ENCODE data around the gene KRT84. TPM values are rescaled to one million over a fixed set of nuclear protein-coding genes. Genes with fewer than 3 reads are reported as not detected.

Gene KRT84
- total RNA-seq, 1 donor from 2014 or later, result not detected

- TF ChIP-seq CTCF (IDR thresholded peaks at IDR 0.05; ENCODE audit: insufficient read depth, low read length, poor library complexity, severe bottlenecking), result no peak
- no peak for DNase-seq (ENCODE audit: low read depth)
- H3K4me3 ChIP-seq (ENCODE audit: low read depth, low read length), result no peak overlapping the region
These were observed 49.7 kb downstream of the KRT84 start for GRCh38 chr12:52335598-52336262.

DNA sequence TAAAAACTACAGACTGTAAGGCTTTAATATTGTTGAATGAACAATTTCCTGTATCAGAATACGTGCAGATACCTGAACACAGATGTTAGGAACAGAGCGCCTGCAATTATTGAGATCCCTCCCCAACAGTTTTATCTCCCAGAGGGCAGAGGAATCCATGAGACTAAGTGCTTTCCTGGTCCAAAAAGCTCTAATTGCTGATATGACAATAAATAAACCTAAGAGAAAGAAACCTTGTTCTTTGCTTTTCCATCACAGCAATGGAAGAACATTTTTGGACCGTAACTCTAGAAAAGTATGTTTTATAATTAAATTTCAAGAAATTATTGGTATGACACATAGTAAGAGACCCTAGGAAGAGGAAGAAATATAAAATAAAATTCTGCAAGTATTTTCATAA lies 51.3 kb downstream of the KRT84 start:
- Histone ChIP-seq H3K4me3 (ENCODE audit: low read depth, low read length) (no peak overlapping the region), H3K36me3 (ENCODE audit: control insufficient read depth, insufficient read depth, low read length) (no peaks in the 10 kb centered on the region), H3K27me3 (ENCODE audit: control insufficient read depth, insufficient read depth, low read length) (peaks cover 2% of the 10 kb centered on the region)
- no peak for TF ChIP-seq CTCF (IDR thresholded peaks at IDR 0.05; ENCODE audit: insufficient read depth, low read length, poor library complexity, severe bottlenecking)
- no peak for DNase-seq (ENCODE audit: low read depth)

More at GRCh38 chr12:52335598-52336262, 49.7 kb downstream of the KRT84 start:
- Histone ChIP-seq H3K27me3 (ENCODE audit: control insufficient read depth, insufficient read depth, low read length) (peaks cover 2% of the 10 kb centered on the region), H3K36me3 (ENCODE audit: control insufficient read depth, insufficient read depth, low read length) (no peaks in the 10 kb centered on the region)

DNA sequence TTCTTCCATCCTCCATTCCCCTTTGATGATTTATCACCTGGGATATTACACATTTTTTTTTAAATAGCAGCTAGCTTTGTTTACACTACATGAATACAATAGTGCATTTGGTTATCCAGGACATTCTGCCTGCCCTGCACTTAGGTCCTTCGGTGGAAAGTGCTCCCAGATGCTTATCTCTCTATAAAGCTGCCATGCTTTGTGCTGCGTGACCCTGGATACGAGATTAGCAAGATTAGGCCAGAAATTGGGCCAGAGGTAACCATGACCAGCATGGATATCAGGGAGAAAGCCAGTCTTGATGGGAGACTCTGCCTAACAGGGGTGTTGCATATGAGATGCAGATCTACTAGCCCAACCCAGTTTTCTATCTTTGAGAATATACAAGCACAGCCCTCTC lies 52.1 kb downstream of the KRT84 start:
- Histone ChIP-seq H3K4me3 (ENCODE audit: low read depth, low read length) (no peak overlapping the region), H3K27me3 (ENCODE audit: control insufficient read depth, insufficient read depth, low read length) (peaks cover 2% of the 10 kb centered on the region), H3K36me3 (ENCODE audit: control insufficient read depth, insufficient read depth, low read length) (no peaks in the 10 kb centered on the region)
- TF ChIP-seq CTCF (IDR thresholded peaks at IDR 0.05; ENCODE audit: insufficient read depth, low read length, poor library complexity, severe bottlenecking), result no peak
- no peak for DNase-seq (ENCODE audit: low read depth)

DNA sequence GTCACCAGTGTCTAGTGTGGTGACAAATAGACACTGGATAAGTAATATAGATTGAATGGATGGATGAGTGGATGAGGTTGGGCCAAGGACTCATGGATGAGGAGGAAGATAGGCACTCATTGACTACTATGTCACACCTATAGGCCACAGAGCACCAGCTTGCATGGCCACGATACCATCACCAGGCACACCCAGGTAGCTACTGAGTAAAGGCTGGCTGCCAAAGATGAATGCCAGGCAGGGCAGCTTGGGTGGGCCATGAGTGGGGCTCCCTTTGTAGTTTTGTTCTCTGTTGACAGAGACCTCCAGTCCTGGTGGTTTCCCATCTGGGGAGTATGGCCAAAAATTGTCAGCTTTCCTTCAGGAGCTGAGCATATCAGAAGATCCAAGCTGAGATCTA lies 53.1 kb downstream of the KRT84 start:
- no peak for TF ChIP-seq CTCF (IDR thresholded peaks at IDR 0.05; ENCODE audit: insufficient read depth, low read length, poor library complexity, severe bottlenecking)
- Histone ChIP-seq H3K4me3 (ENCODE audit: low read depth, low read length) (no peak overlapping the region), H3K27me3 (ENCODE audit: control insufficient read depth, insufficient read depth, low read length) (peaks cover 2% of the 10 kb centered on the region), H3K36me3 (ENCODE audit: control insufficient read depth, insufficient read depth, low read length) (no peaks in the 10 kb centered on the region)
- no peak for DNase-seq (ENCODE audit: low read depth)

DNA sequence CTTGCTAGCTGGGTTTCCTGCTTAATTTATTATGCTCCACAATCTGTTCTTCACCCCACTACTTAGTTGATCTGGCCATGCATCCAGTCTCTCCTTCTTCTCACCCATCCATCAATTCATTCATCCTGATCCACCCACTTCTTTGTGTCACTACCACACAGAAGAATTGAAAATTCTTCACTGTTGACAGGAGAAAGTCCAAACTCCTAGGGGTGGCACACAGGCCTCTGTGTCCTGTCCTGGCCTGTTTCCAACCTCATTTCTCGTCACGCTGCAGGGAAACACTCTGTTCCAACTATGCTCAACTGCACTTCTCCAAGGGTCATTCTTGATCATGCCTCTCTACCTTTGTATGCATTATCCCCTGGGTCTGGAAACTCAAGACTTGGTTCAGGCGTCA lies 53.6 kb downstream of the KRT84 start:
- TF ChIP-seq CTCF (IDR thresholded peaks at IDR 0.05; ENCODE audit: insufficient read depth, low read length, poor library complexity, severe bottlenecking), result no peak
- DNase-seq (ENCODE audit: low read depth), result no peak
- no peak overlapping the region for H3K4me3 ChIP-seq (ENCODE audit: low read depth, low read length)
- H3K27me3 ChIP-seq (ENCODE audit: control insufficient read depth, insufficient read depth, low read length), result peaks cover 2% of the 10 kb centered on the region
- no peaks in the 10 kb centered on the region for H3K36me3 ChIP-seq (ENCODE audit: control insufficient read depth, insufficient read depth, low read length)

GRCh38 chr12:52331039-52331438 lies 54.4 kb downstream of the KRT84 start:
- Histone ChIP-seq H3K4me3 (ENCODE audit: low read depth, low read length) (no peak overlapping the region), H3K27me3 (ENCODE audit: control insufficient read depth, insufficient read depth, low read length) (peaks cover 2% of the 10 kb centered on the region), H3K36me3 (ENCODE audit: control insufficient read depth, insufficient read depth, low read length) (no peaks in the 10 kb centered on the region)
- TF ChIP-seq CTCF (IDR thresholded peaks at IDR 0.05; ENCODE audit: insufficient read depth, low read length, poor library complexity, severe bottlenecking), result no peak
- no peak for DNase-seq (ENCODE audit: low read depth)

Measured in kidney epithelial cell (primary cell).